Esophagus mucosa (tissue), 1 donor: Measurements from ENCODE around the gene KCNQ2. TPM values are rescaled to one million over a fixed set of nuclear protein-coding genes. Genes with fewer than 3 reads are reported as not detected.
"Not testable (repeated sequence)": the region's sequence is repeated elsewhere in the genome, so short reads cannot be mapped to it uniquely, and the experiment has no call there.

ENCODE experiments used
- ATAC-seq: fragments of 200-7000 bp; cut with Tn5 transposase; one replicate; pipeline ENCODE4 v1.9.1; 2020
- total RNA-seq: library from RNA; stranded (reverse); gene quantifications from one replicate; pipeline ENCODE4 v1.2.4, GENCODE V29; 2023
- donor health status: DM: yes; HTN: yes; CAD: no.

Gene KCNQ2
- total RNA-seq, 1 donor from 2014 or later: not detected

GRCh38 chr20:63385819-63386218 is 86.6 kb downstream of the KCNQ2 start:
- no peak for ATAC-seq

GRCh38 chr20:63384336-63384735 is 88.1 kb downstream of the KCNQ2 start:
- ATAC-seq: no peak

GRCh38 chr20:63383556-63383955 is 88.9 kb downstream of the KCNQ2 start:
- no peak for ATAC-seq

GRCh38 chr20:63382551-63383300 is 89.7 kb downstream of the KCNQ2 start:
- no peak for ATAC-seq

GRCh38 chr20:63381781-63382431 is 90.5 kb downstream of the KCNQ2 start:
- no peak for ATAC-seq

- ATAC-seq: no peak
Measured at GRCh38 chr20:63380346-63380870, 92.0 kb downstream of the KCNQ2 start.

- not testable (repeated sequence) for ATAC-seq
Measured at GRCh38 chr20:63379872-63380271, 92.6 kb downstream of the KCNQ2 start.

- ATAC-seq: no peak
Measured at GRCh38 chr20:63379296-63379695, 93.2 kb downstream of the KCNQ2 start.

GRCh38 chr20:63378626-63379025 is 93.8 kb downstream of the KCNQ2 start:
- ATAC-seq: no peak

- ATAC-seq: no peak
Measured at GRCh38 chr20:63377951-63378381, 94.5 kb downstream of the KCNQ2 start.

- no peak for ATAC-seq
Measured at GRCh38 chr20:63377256-63377941, 95.1 kb downstream of the KCNQ2 start.

- ATAC-seq: no peak
Measured at GRCh38 chr20:63376283-63377250, 95.9 kb downstream of the KCNQ2 start.

GRCh38 chr20:63375438-63375837 is 97.0 kb downstream of the KCNQ2 start:
- ATAC-seq: no peak

GRCh38 chr20:63374504-63374903 is 98.0 kb downstream of the KCNQ2 start:
- no peak for ATAC-seq

- ATAC-seq: no peak
Measured at GRCh38 chr20:63373996-63374395, 98.5 kb downstream of the KCNQ2 start.

GRCh38 chr20:63372971-63373885 is 99.2 kb downstream of the KCNQ2 start:
- ATAC-seq: no peak

GRCh38 chr20:63371291-63371865 is 101.1 kb downstream of the KCNQ2 start:
- no peak for ATAC-seq

GRCh38 chr20:63370618-63371187 is 101.8 kb downstream of the KCNQ2 start:
- no peak for ATAC-seq

GRCh38 chr20:63369724-63370617 is 102.5 kb downstream of the KCNQ2 start:
- ATAC-seq: no peak
